Measurements from ENCODE around the gene ZNF362.
A peak's percentile ranks its signal among the peaks of the same experiment; 100 is the strongest.

The ZNF362 gene

DNA sequence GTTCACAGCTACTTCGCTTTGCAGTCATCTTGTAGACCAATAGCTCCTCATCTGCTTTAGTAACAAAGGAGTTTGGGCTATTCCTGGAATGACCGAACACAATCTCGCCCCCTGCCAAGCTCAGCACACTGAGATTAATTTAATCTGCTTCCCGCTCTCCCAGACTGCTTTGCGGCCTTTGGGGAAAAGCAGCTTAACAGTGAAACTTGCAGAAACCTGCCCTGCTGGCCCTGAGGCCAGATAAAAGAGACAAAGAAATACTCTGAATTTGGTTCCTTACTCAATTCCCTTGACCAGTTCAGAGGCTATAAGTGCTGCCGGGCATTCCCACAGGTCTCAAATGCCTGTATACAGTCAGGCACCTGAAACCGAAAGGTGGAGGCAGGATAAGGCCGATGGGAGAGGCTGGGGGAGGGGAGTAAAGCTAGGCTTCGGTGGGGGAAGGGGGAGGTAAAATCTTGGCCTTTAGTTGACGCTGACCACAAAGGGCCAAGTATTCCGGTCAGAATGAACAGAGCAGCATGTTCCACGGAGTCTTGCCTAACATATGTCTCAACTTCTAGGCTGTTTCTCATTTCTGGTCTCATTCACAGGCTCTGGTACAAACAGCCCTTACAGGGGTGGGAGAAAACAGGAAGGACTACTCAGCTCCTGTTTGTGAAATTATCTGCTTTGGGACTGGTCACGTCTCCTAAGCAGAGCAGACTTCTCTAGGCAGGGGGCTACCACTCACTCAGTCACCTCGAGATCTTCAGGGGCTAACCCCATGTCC lies 82.3 kb downstream of the ZNF362 start:
- H4K20me1 ChIP-seq, result peaks cover 44 to 100% (median 100%) of the 10 kb centered on the region in 11 experiments
- no peaks in the 10 kb centered on the region for H3K9me3 ChIP-seq (replicated peaks in 1 of 11)
- H3K36me3 ChIP-seq, result peaks cover 18 to 84% (median 63%) of the 10 kb centered on the region in 11 experiments
- H3K4me1 ChIP-seq, result peaks cover 86 to 100% (median 94%) of the 10 kb centered on the region in 10 experiments
- H3K4me3 ChIP-seq, result peak overlapping the region in 3 of 10 experiments; percentile 12 to 22 (median 12); a peak in 6 of 20 replicates
- peak in 7 of 11 experiments; percentile 10 to 86 (median 83); a peak in 11 of 22 replicates for TF ChIP-seq Cebpa-rat (IDR thresholded peaks at IDR 0.05)
- H3K9ac ChIP-seq, result peak overlapping the region in 9 of 11 experiments; percentile 19 to 83 (median 69); a peak in 15 of 22 replicates
- H3K27me3 ChIP-seq, result no peaks in the 10 kb centered on the region
- peak overlapping the region; percentile 23 to 99 (median 84) for H3K27ac ChIP-seq
- H3K4me2 ChIP-seq, result peak overlapping the region; percentile 61 to 98 (median 96); a peak in 21 of 22 replicates

DNA sequence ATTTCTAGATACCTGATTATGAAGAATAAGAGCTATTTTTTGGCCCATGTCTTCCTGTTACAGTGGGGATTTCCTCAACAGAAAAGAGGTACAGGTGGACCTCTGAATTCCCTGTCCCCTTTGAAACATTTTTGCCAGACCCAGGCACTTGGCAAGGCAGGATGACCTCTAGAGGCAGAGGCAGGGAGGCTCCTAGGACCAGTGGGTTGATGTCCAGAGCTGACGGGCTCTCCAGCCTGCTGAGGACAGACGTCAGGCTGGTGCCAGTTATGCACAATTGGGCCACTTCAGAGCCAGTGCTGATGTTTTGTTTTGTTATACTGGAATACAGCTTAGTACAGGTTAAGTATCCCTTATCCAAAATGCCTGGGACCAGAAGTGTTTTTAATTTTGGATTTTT lies 83.1 kb downstream of the ZNF362 start:
- TF ChIP-seq Cebpa-rat (IDR thresholded peaks at IDR 0.05), result no peak
- Histone ChIP-seq H3K27me3 (no peaks in the 10 kb centered on the region), H4K20me1 (peaks cover 44 to 100% (median 100%) of the 10 kb centered on the region in 11 experiments; a peak in 21 of 22 replicates), H3K4me2 (peak overlapping the region; percentile 61 to 98 (median 96)), H3K4me1 (peaks cover 87 to 100% (median 95%) of the 10 kb centered on the region in 10 experiments), H3K36me3 (peaks cover 18 to 84% (median 61%) of the 10 kb centered on the region in 11 experiments; a peak in 20 of 22 replicates), H3K4me3 (peak overlapping the region in 4 of 10 experiments; percentile 12 to 22 (median 14); a peak in 6 of 20 replicates), H3K27ac (peak overlapping the region; percentile 20 to 99 (median 84); a peak in 21 of 22 replicates), H3K9me3 (replicated peaks in 1 of 11) (no peaks in the 10 kb centered on the region), H3K9ac (peak overlapping the region; percentile 6 to 83 (median 58); a peak in 15 of 22 replicates)

DNA sequence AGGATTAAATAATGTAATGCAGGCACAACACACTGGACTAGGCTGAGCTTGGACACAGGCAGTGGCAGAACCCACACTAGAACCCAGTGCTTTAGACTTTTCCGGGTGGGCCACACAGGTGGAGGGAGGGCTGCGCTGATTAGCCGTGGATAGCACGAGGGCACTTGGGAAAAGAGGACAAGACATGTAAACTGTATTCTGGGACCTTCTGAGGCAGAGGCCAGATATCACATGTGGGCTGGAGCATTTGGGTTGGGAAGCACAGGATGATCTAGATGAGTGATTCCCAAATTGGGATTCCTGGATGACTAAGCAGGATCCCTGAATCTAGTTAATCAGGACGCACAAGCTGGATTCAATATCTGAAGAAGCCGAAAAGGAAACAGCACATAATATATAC lies 84.9 kb downstream of the ZNF362 start:
- TF ChIP-seq Cebpa-rat (IDR thresholded peaks at IDR 0.05), result no peak
- H3K4me3 ChIP-seq, result no peak overlapping the region
- H3K4me1 ChIP-seq, result peaks cover 88 to 99% (median 96%) of the 10 kb centered on the region in 10 experiments
- peak overlapping the region; percentile 88 to 98 (median 96) for H3K4me2 ChIP-seq
- H3K27me3 ChIP-seq, result no peaks in the 10 kb centered on the region
- H3K9me3 ChIP-seq (replicated peaks in 1 of 11), result no peaks in the 10 kb centered on the region
- peak overlapping the region in 10 of 11 experiments; percentile 62 to 99 (median 94); a peak in 17 of 22 replicates for H3K27ac ChIP-seq
- peaks cover 14 to 89% (median 64%) of the 10 kb centered on the region in 11 experiments; a peak in 20 of 22 replicates for H3K36me3 ChIP-seq
- H4K20me1 ChIP-seq, result peaks cover 47 to 100% (median 98%) of the 10 kb centered on the region in 11 experiments; a peak in 21 of 22 replicates
- H3K9ac ChIP-seq, result peak overlapping the region in 5 of 11 experiments; percentile 45 to 72 (median 64); a peak in 6 of 22 replicates

DNA sequence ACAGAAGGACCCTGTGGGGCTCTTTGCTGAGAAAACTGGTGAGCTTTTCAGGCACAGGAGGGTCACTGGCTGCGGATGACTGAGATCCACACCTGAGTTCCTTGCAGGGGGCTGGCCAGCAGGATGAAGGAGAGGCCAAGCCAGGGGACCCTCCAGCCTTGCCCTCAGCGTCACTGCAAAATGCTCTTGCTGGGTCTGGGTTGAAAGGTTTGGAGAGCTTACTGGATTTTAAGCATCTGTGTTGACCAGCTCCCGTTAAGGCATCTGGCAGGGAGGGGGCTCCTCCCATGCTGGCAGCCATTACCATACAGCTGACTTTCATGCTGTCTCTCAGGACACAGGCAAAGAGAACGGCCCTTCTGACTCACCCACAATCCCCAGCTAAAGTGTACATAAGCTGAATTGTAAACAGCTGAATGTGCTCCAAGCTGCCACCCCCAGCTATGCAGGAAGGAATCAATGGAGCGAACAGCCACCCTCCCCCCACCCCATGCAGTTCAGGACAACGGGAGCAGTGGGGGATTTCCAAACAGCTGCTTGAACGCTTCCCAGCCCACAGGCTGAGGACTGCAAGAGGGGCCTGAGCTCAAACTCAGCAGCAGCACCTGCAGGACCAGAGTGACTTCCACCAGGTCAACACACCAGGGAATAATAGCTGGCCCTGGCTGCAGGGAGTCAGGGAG lies 85.9 kb downstream of the ZNF362 start:
- Histone ChIP-seq H3K27me3 (no peaks in the 10 kb centered on the region), H4K20me1 (peaks cover 52 to 100% (median 97%) of the 10 kb centered on the region in 11 experiments; a peak in 21 of 22 replicates), H3K9me3 (replicated peaks in 1 of 11) (no peaks in the 10 kb centered on the region), H3K4me2 (peak overlapping the region; percentile 88 to 98 (median 96)), H3K4me1 (peaks cover 95 to 100% (median 99%) of the 10 kb centered on the region in 10 experiments), H3K27ac (peak overlapping the region; percentile 47 to 99 (median 86)), H3K36me3 (peaks cover 14 to 80% (median 60%) of the 10 kb centered on the region in 11 experiments; a peak in 19 of 22 replicates), H3K4me3 (peak overlapping the region in 7 of 10 experiments; percentile 1 to 40 (median 12); a peak in 13 of 20 replicates), H3K9ac (peak overlapping the region; percentile 45 to 72 (median 64); a peak in 20 of 22 replicates)
- TF ChIP-seq Cebpa-rat (IDR thresholded peaks at IDR 0.05), result no peak

DNA sequence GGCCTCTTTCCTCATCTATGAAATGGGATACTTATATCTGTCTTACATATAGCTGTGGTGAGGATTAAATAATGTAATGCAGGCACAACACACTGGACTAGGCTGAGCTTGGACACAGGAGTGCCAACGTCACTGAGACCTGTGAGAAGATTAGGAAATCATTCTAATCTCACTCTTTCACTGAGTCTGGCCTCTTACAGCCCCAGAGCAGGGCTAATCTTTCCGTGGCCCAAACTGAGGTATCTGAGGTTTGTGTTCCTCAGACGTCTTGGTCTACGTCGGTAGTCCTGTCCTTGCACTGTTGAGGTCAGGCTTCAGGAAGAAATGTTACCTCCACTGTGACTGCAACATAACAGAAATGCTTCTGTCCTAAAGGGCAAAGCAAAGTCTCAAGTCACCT lies 87.2 kb downstream of the ZNF362 start:
- H3K4me3 ChIP-seq, result 0 out of 20 replicates have a peak overlapping the region, but pooled peaks of 1 of the 10 experiments have one; percentile 5
- H3K9ac ChIP-seq, result peak overlapping the region in 8 of 11 experiments; percentile 2 to 56 (median 34); a peak in 9 of 22 replicates
- no peaks in the 10 kb centered on the region for H3K9me3 ChIP-seq (replicated peaks in 1 of 11)
- H3K27ac ChIP-seq, result peak overlapping the region in 10 of 11 experiments; percentile 20 to 99 (median 68); a peak in 15 of 22 replicates
- H3K4me2 ChIP-seq, result peak overlapping the region; percentile 88 to 98 (median 96)
- peaks cover 85 to 100% (median 98%) of the 10 kb centered on the region in 10 experiments for H3K4me1 ChIP-seq
- no peak for TF ChIP-seq Cebpa-rat (IDR thresholded peaks at IDR 0.05)
- H3K36me3 ChIP-seq, result peaks cover 14 to 74% (median 55%) of the 10 kb centered on the region in 11 experiments; a peak in 19 of 22 replicates
- H3K27me3 ChIP-seq, result no peaks in the 10 kb centered on the region
- peaks cover 62 to 100% (median 97%) of the 10 kb centered on the region in 11 experiments; a peak in 21 of 22 replicates for H4K20me1 ChIP-seq

DNA sequence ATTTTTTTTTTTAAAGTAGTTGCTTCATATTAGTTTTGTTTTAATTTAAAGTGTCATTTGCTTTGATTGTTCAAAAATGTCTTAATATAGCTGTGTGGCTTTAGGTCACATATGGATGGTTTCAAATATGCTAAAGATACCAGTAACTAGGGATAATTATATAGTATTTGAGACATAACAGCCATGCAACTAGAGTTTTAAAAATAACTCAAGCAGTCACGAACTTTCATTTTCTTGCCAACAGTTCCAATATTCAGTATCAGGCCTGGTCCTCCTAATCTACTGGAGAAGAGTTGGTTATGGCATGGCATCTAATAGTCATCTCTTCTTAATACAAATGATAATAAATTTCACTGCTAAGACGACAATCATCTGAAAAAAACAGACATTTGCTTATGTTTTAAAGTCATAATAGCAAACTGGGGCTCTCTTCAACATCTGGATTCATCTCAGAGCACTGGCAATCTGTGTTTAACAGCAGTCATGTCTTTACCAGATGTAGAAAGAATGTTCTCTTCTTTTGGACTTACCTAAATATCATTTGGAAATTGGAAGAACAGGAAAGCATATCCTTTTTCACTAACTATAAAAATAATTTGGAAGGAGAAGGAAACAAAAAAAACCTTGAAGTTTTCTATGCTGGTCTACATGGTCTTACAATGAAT lies 88.7 kb downstream of the ZNF362 start:
- Histone ChIP-seq H4K20me1 (peaks cover 54 to 95% (median 87%) of the 10 kb centered on the region in 11 experiments; a peak in 21 of 22 replicates), H3K4me2 (peak overlapping the region; percentile 88 to 98 (median 96)), H3K9ac (peak overlapping the region; percentile 3 to 57 (median 32); a peak in 17 of 22 replicates), H3K4me3 (peak overlapping the region in 7 of 10 experiments; percentile 0 to 92 (median 10); a peak in 6 of 20 replicates), H3K4me1 (peaks cover 71 to 85% (median 84%) of the 10 kb centered on the region in 10 experiments), H3K27ac (peak overlapping the region in 10 of 11 experiments; percentile 5 to 99 (median 98); a peak in 21 of 22 replicates), H3K9me3 (replicated peaks in 1 of 11) (no peaks in the 10 kb centered on the region), H3K36me3 (peaks cover 14 to 65% (median 51%) of the 10 kb centered on the region in 11 experiments; a peak in 19 of 22 replicates), H3K27me3 (no peaks in the 10 kb centered on the region)
- no peak for TF ChIP-seq Cebpa-rat (IDR thresholded peaks at IDR 0.05)

DNA sequence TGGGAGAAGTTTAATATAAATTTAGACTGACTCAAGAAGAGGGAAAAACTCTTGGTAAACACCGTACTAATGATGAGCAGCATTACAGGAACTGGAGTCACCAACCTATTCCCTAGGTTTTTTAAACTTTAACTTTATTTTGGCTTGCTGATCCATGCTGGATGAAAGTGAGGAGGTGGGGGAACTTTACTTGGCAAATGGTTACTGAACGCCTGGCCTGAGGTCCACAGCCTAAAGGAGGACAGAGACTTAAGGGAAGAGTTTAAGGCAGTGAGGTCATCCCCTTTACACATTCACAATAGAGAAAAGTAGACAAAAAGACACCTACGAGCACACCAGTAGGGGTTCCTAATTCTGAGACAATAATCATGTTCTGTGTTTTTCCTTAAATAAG lies 90.2 kb downstream of the ZNF362 start:
- H3K4me1 ChIP-seq, result peaks cover 69 to 86% (median 84%) of the 10 kb centered on the region in 10 experiments
- peak overlapping the region; percentile 98 to 100 (median 99) for H3K9ac ChIP-seq
- H3K36me3 ChIP-seq, result peaks cover 14 to 52% (median 39%) of the 10 kb centered on the region in 11 experiments; a peak in 19 of 22 replicates
- peak overlapping the region; percentile 92 to 99 (median 98); a peak in 21 of 22 replicates for H3K27ac ChIP-seq
- H3K4me2 ChIP-seq, result peak overlapping the region; percentile 88 to 98 (median 96)
- TF ChIP-seq Cebpa-rat (IDR thresholded peaks at IDR 0.05), result no peak
- no peaks in the 10 kb centered on the region for H3K9me3 ChIP-seq (replicated peaks in 1 of 11)
- H3K27me3 ChIP-seq, result no peaks in the 10 kb centered on the region
- peaks cover 48 to 80% (median 72%) of the 10 kb centered on the region in 11 experiments; a peak in 21 of 22 replicates for H4K20me1 ChIP-seq
- H3K4me3 ChIP-seq, result peak overlapping the region; percentile 88 to 97 (median 92)
